GM18526 (cell line): ENCODE measurements around the gene AP1S1.

Experiments used
- POLR2A ChIP-seq: IDR thresholded peaks from 3 replicates; pipeline ENCODE4 v1.6.1; 2011; ENCODE audit not compliant: insufficient read length; ENCODE audit errors: extremely low read depth

AP1S1 gene

GRCh38 chr7:101140339-101140699 is 14.0 kb upstream of the AP1S1 start:
- TF ChIP-seq POLR2A, result no peak

DNA sequence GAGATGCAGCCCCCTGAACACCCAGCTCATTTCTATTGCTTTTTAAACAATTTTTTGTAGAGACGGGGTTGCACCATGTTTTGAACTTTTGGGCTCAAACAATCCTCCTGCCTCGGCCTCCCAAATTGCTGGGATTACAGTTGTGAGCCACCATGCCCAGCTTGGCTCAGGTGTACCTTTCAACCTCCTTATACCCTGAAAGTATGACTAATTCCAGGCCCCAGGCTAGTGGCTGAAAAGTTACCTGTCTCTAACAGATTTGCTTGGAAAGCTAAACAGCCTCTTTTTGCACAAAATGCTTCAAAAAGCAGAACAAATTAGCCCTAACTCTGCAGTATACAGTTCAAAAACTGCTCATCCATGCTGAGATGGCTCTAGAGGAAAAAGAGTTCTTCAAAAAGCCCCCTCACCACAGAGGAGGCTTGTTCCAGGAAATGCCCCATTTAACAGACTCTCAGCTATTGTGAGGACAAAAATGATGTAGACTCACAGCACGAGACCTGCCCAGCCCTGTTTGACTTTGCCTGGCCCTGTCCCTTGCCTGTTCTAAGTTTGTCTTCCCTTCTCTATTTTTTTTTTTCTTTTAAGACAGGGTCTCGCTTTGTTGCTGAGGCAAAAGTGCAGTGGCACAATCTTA is 13.4 kb upstream of the AP1S1 start:
- no peak for TF ChIP-seq POLR2A

GRCh38 chr7:101151908-101152651 is 2.2 kb upstream of the AP1S1 start:
- no peak for TF ChIP-seq POLR2A

GRCh38 chr7:101154693-101155102 is 422 bp downstream of the AP1S1 start:
- TF ChIP-seq POLR2A, result no peak

DNA sequence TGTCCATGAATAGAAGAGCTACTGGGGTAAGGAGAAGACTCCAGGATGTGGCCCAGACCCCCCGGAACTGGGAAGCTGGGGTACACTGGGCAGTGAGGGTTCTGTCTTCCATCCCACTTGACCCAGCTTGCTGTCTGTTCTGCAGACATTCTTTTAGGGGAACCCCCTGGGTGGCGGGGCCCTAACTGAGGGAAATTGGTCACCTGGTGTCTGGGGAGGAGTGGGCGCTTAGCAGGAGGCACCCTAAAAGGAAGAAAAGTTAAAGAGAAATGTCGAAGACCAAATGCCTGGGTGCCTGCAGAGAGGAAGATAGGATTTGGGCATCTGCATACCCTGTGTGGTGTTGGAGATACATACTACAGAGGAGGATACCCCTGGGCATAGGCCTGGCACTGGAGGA is 1.0 kb downstream of the AP1S1 start:
- no peak for TF ChIP-seq POLR2A

- no peak for TF ChIP-seq POLR2A
These were observed 2.0 kb downstream of the AP1S1 start for GRCh38 chr7:101156277-101156676.

DNA sequence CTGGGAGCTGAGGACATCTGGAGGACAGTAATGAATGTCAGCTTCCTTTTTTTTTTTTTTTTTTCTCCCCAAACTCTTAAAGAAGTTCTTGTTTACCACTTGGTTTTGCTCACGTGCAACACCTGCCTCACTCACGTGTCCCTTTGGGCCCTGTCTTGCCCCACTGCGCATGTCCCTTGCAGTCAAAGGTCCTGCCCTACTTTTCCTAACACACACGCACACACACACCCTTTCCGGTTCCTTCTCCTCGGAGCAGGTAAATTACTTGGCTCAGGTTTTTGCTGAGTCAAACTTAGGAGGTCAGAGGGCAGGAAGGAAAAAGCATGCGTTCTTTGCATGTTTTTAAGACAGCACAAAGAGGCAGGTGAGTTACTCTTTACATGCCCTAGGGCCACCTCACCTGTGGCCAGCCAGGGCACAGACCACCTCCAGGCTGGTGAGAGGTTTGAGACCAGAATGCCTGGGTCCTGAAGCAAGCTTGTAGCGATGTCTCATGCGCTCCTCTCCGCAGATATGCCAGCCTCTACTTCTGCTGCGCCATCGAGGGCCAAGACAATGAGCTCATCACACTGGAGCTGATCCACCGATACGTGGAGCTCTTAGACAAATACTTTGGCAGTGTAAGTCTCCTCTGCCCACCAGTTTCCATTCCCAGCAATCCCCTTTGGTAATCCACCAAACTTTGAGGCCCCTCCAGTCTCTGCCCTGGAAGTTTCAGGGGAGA is 2.8 kb downstream of the AP1S1 start:
- TF ChIP-seq POLR2A, result no peak

GRCh38 chr7:101159696-101160674 is 5.7 kb downstream of the AP1S1 start:
- no peak for TF ChIP-seq POLR2A

DNA sequence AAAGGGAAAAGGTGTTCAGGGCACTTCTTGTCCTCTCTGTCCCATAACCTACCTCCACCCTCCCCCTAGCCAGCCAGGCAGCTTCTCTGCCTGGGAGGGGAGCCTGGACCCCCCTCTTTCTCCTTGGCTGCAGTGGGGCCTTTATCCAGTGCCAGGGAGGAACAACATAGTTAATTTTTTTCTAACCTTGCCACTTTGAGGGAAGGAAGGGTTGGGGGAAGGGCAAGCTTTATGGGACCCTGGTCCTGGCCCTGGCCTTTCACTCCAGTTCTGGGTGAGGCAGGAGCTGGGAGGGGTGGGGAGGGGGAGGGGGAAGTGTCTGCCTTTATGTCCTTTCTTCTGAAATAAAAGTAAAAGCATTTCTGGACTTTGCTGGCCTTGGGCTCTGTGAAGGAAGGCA is 6.6 kb downstream of the AP1S1 start:
- TF ChIP-seq POLR2A, result no peak

GRCh38 chr7:101161692-101162471 is 7.6 kb downstream of the AP1S1 start:
- TF ChIP-seq POLR2A, result no peak

DNA sequence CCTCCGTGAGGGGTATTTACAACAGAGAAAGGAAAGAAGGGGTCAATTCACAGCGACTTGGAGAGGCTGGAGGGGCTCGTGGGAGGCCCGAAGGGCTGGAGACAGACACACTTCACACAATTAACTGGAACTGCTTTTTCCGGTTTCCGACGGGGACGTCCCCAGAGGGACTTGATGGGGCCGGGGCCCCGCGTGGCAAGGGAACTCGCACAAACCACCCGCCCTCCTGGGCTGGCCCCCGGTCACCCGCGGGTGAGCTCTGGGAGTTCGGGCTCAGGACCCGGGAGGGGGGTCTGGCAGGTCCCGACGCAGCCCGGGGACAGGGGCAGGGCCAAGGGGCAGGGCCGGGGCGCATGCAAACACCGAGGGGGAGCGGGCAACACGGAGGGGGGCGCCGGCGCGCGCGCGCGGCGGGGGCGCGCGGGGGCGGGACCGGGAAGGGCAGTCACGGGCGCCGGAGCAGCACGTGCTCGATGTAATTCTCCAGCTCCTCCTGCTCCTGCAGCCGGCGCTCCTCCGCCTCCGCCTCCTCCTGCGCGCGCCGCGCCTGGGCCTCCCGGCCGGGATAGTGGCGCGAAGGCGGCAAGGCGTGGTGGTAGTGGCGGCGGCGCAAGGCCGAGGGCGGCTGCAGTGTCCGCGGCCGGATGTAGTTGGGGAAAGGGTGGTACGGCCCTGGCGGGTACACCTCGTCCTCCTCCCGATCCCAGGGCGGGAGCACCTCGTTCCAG is 8.4 kb downstream of the AP1S1 start:
- TF ChIP-seq POLR2A, result no peak

- no peak for TF ChIP-seq POLR2A
These were observed 9.2 kb downstream of the AP1S1 start for GRCh38 chr7:101163279-101164070.

GRCh38 chr7:101164071-101164840 is 10.0 kb downstream of the AP1S1 start:
- TF ChIP-seq POLR2A, result no peak
